Left lobe of liver (tissue), 2 donors: ENCODE data around the gene NAV3. TPM values are rescaled to one million over a fixed set of nuclear protein-coding genes. Genes with fewer than 3 reads are reported as not detected.

ENCODE experiments used
- ATAC-seq: fragments of 200-7000 bp; cut with Tn5 transposase; one replicate; pipeline ENCODE4 v1.9.1; 2020; ENCODE audit warnings: mild to moderate bottlenecking, moderate library complexity
- DNase-seq: peaks from one replicate; pipeline ENCODE4 v3.0.0-alpha.2; 2020; ENCODE audit warnings: low spot score
- total RNA-seq: library from RNA; stranded (reverse); gene quantifications from one replicate; pipeline ENCODE4 v1.2.1, GENCODE V29; 2021
- donor health status: DM: no; HTN: no; CAD: no; lungs with moderate emphysema.
- donor health status: DM: no; HTN: yes; CAD: no.

The NAV3 gene
- total RNA-seq, 1 donor from 2014 or later: 0.48 TPM

DNA sequence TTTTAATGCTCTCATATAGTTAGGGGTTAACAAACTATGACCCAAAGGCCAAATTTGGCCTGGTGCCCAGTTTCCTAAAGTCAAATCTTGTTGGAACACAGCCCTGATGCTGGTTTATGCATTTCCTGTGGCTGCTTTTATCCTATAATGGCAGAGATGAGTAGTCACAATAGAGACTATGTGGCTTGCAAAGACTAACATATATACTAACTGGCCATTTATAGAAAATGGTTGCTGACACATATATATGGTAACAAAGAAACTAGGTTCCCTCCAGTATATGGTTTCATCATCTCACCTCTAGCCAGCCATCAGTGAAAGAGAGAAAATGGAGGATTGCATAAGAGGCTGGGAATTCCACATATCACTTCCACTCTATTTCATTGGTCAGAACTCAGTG lies 10.8 kb downstream of the NAV3 start:
- DNase-seq (no peak), ATAC-seq (peak; percentile 31)

DNA sequence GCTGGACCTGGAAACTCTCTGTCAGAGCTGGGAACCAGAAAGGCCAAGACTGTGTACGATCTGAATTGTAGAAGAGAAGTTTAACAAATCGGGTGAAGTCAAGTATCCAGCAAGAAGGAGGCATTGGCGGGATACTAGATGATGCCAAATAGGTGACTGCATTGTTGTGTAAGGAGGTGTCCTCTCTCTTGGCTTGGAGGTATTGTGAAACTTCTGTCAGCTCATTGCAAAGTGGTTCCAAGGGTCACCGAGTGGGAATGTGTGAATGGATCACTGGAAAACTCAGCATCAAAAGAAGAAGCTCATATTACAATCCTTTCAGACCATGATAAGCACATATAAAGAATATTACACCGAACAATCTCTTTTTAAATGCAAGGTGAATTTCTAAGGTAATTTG lies 11.7 kb downstream of the NAV3 start:
- peak; percentile 60 for DNase-seq
- peak; percentile 98 for ATAC-seq

DNA sequence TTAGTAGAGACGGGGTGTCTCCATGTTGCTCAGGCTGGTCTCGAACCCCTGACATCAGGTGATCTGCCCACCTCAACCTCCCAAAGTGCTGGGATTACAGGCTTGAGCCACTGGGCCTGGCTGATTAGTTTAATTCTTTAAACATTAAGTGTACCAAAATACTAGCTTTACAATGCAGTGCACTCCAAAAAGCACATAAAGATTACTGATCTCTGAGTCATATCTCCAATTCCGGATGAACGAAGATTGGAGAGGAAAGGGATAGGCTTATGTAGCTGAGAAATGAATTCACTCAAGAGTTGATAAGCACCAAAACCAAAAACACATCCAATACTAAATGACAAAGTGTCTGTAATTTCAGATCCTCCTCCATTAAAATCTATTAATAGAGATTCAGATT lies 15.1 kb downstream of the NAV3 start:
- no peak for ATAC-seq
- no peak for DNase-seq

DNA sequence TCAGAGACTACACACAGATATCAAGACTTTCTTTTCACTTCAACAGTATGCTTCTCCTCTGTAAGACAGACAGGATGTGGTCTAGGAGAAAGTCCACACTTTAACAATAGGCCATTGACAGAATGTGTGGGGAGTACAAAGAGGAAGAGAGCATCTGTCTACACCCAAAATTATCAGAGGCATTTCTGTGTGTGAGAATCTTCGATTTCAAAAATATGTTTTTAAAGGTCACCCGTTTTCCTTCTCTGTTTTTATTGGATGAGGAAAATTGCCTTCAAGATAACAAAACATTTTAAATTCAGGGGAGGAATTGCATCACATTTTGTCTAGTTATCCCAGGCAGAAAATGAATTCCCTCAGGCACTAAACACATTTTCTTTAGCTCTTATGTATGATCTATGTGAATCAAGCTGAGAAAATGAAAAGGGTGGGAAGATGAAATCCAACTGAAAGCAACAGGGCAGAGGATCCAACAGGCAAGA lies 16.4 kb downstream of the NAV3 start:
- DNase-seq (no peak), ATAC-seq (no peak)

DNA sequence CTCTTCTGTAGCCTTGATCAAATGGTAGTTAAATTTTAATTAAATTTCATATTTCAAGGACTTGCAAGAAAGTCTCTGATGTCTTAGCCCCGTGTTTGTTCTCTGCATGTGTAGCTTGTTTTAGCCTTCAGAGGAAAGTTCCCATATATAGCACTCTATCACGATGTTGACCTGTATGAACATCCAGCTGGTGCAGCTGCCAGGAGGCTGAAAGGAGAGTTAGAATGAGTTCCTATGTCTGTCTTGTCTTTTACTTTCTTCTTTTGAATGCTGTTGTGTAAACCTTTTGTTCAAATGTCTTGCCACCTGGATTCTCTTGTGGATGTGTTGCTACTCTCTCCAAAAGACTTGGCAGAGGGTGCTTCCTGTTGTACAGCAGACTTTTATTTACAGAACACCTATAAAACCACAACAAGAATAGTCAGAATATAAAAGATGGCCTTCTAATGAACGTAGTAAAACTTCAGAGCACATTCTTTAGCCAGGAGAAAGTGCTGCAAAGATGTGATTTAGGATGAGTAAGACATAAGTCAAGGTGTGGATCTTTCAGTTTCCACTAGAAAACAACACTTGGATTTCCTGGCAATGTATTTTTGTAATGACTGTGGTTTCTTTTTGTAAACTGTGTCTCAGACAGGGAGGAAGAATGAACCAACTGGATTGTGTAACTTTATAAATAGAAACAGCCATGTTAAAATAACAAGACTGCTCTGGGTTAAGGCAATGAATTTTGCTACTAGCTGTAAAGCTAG lies 17.2 kb downstream of the NAV3 start:
- no peak for ATAC-seq

DNA sequence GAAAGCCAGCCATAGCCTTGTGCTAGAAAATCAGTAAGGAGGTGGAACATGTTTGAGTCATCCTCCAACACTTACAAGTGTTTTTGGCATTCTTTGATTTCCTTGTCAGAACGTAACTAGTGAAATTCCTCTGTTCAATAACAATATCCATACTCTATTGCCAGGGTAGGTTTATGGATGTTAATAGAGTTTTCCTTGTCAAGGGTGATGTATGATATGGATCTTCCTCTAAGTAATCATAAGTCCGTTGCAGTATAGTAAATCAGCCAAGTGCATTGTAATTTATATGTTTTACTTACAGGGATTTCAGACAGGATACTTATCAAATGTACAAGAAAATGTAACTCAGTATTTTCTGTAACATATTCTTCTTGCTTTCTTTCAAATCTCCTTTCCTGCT lies 19.4 kb downstream of the NAV3 start:
- DNase-seq: no peak
- no peak for ATAC-seq

More for the DNA sequence above, 17.2 kb downstream of the NAV3 start:
- no peak for DNase-seq

DNA sequence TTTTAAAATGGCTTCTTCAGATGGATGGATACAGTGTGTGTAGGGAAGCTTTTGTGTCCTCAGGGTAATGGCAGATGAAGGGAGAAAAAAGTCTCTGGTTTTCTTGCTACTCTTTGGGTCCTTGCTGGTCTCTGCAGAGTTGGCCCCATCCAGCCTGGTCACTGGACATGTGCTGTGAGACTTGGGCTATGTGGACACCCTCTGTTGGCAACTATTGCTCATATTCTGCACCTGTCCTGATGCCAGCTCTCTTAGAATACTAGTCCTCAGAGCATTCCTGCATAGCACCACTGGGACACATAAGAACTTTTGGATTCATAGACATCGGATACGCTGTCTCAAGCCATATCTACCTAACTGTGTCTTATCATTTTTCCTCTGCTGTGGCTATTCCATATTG lies 20.0 kb downstream of the NAV3 start:
- DNase-seq: no peak
- no peak for ATAC-seq

DNA sequence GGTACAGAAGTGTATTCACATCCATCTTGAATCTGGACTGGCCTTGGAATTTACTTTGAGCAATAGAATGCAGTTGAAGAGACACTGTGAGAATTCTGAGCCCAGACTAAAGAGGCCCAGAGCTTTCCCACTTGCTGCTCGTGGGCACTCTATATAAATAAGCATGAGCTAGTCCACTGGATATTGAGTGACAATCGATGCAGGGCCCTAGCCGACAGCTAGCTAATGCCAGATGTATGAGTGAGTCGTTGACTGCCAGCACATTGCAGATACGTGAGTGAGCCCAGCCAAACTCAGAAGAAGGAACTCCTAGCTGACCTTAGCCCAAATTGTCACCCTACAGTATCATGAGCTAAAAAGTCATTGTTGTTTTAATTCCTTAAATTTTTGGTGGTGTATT lies 24.9 kb downstream of the NAV3 start:
- no peak for ATAC-seq
- no peak for DNase-seq

DNA sequence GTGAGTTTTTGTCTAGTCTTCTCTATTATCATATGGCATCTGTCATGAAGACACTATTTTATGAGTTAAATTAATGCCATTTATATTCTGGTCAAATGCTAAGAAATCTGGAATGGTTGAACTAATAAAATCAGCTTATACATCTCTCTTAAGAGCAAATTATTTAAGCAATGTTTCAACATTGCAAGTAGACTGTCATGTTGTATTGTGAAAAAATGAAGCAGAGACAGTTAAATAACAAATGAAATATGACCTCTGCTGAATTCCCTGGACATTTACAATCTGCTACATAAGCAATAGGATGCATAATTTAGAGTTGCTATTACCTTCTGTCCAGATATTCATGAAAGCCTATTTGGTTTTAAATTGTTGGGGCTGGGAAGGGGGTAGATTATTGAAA lies 30.6 kb downstream of the NAV3 start:
- DNase-seq (no peak), ATAC-seq (no peak)

DNA sequence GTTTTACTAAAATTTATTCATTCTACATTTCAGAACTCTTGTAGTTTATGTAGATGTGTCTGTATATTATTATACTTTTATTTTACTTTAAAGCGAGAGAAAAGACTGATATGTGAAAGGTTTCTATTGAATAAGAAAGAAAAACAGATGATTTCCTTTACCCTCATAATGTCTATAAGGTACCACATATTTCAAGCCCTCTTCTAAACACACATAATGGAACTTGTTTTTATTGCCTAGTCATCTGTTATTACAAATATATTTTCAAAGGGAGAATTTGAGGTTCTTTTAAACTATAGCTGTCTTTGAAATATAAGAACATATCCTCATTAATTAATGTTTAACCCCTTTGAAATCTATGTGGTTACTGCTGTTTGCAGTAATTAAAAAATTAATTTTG lies 34.5 kb downstream of the NAV3 start:
- ATAC-seq (no peak), DNase-seq (no peak)

DNA sequence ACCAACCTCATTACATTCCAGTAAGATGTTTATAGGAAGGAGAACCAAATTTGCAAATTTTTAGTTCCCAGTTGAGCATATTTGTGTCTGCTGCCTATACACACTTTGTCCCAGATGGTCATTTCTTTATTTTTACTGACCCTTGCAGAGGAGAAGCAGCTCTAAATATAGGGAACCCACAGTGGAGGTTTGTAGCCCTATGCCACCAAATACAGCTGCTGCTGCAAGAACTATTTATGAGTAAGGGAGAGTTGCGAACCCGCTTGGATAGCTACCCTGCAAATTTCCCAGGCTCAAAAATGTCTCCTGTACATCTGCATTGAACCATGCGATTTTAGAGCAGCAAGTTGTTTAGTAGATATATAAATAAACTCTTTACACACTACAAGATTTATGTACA lies 48.2 kb downstream of the NAV3 start:
- no peak for ATAC-seq
- DNase-seq: no peak

DNA sequence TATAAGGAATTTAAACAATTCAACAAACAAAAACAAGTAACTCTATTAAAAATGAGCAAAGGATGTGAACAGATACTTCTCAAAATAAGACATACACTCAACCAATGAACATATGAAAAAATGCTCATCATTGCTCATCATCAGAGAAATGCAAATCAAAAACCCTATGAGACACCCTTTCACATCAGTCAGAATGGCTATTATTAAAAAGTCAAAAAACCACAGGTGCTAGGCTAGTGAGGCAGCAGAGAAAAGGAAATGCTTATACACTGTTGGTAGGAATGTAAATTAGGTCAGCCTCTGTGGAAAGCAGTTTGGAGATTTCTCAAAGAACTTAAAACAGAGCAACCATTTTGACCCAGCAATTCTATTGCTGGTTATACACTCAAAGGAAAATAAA lies 52.0 kb downstream of the NAV3 start:
- ATAC-seq (no peak), DNase-seq (no peak)

DNA sequence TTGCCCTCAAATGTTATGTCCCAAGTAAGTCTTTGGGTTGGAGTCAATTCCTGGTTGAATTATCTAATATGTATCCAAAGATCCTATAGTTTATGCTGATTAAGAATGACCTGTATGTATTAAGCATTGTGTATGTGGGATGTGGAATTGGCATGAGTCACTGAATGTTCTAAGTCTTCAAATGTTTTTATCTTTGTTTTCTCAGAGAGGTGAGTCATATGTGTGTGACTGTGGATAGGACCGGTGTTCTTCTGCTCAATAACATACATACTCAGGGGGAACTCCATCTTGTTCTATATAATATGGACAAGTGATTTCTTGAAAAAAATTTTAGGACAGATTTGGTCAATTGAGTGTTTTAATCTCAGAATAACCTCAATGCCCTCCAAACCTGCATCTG lies 57.9 kb downstream of the NAV3 start:
- no peak for ATAC-seq

DNA sequence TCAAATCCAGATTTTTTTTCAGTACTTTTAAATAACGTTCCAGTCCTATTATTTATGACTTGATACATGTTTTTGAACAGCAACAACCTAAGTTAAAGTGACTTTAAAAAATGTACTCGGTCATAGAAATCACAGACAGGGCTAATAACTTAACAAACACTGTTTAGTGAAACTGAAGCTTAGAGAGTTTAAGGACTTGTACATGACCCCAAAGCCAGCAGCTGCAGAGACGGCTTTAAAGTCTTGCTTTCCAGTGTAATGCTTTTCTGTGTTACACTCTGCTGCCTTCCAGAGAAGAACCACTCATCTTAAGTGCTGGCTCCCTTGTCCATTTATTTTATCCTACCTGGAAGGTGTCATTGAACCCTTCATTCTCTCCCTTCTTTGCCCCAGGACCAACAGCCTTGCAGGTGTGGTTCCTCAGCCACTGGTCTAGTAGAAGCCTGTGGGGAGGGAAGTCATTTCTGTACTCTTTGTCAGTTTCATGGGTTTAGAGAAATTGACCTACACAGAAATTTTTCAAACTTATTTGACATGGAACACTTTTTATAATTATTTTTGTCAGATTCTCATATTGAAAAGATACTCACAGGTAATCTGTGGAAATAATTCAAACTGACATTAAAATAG lies 60.9 kb downstream of the NAV3 start:
- ATAC-seq: no peak

More for the DNA sequence above, 57.9 kb downstream of the NAV3 start:
- DNase-seq: no peak

DNA sequence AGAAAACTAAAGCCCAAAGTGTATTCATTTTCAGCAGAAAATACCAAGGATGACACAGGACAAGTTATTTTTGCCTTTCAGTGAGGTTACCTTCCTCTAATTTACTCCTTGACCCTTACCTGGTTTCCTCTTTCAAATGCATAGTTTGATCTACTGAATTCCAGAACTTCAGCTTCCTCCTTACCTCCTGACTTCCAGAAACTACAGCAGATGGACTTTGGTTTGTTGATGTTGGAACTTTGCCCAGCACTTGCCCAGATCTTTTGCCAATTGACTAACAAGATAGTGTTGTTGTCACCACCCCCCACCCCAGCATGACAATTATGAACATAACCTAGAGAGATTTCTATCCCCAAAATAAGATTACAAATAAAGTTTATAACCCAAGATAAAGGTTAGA lies 63.2 kb downstream of the NAV3 start:
- ATAC-seq: peak; percentile 92
- peak; percentile 89 for DNase-seq

More for the DNA sequence above, 60.9 kb downstream of the NAV3 start:
- no peak for DNase-seq

DNA sequence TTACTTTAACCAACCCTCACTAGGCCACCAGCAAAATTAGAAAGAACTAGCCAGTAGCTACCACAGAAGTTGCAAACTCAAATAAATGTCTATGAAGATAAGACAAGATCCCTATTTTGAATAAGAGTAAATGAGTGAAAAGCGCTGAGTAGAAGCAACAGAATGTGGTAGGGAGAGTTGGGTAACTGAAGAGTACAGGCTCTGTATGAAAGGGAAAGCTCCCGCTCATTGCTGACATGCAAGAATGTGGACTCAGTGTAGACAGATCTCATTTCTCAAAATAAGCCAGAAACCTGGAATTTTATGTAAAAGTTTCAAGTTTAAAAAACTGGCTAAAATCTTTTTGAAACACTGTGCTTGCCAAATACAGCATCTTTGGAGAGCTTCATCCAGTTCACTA lies 63.9 kb downstream of the NAV3 start:
- DNase-seq: no peak
- peak; percentile 91 for ATAC-seq

DNA sequence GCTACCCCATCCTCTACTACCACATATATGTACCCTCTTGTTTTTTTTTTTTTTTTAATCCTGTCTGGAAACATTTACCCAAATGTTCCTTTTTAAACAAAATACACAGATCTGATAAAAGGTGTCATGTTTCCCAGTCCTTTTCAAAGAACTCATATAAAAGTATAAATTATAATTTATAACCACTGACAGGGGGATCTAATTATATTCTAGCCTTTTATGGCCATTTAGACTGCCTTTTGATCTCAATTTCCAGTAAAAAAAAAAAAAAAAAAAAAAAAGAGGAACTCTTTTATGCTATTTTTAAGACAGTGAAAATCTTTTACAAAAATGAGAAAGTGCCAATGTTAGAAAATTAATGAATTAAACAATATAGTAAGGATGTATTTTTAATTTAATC lies 65.0 kb downstream of the NAV3 start:
- ATAC-seq: no peak
- no peak for DNase-seq

DNA sequence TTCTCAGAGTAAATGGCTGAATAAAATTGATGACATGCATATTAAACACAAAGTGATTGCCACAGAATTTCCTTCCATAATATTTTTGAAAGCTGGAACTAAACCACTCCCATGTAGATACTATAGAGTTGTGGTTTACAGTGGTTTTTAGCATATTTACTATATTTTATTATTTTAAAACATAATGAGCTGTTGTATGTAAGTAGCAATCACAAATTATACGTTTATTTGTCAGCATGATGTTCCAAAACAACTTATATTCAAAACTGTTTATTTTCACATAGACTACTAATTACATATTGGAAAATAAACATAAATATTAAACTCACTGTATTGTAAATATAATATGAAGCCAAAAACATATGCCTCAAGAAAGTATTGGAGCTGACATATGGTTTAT lies 77.2 kb downstream of the NAV3 start:
- no peak for ATAC-seq
- DNase-seq: no peak

DNA sequence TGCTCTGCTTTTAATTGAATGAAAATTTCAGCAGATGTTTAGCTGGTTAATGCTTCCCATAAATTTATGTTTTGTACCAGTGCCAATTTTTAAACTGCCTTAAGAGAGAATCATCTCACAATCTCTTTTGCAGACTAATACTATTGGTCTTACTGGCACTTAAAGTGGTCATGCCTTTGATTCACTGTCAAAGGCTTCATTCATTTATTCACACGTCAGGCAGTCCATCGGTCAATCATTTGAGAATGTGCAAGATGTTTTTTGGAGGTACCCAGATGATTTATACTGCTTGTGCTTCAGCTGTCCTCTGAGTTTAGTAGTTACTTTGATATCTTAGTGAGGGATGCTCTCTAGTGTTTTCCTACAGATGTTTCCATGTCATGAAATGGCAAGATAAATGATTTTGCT lies 83.4 kb downstream of the NAV3 start:
- ATAC-seq (peak; percentile 63), DNase-seq (no peak)

DNA sequence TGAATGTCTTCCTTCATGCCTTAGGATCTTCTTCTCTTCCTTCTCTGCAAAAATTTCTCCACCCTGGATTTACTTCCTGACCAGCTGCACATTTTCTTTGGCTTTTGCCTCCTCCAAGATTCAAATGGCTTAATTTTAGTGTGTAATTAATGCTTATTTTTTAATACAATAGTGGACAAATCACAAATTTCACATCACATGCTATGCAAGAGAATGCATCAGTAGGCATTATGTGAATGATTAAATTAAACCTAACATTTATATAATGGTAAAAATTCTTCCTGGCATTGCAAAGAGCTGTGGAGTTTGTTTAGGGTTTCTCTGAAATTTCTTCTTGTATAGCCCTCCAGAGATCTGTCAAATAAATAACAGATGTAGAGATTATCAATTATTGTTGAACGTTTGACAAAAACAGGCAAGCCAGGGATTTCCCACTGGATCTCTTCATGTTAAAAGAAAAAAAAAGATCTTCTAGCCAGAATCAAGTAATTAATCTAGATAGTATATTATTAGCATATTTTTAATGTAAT lies 84.4 kb downstream of the NAV3 start:
- ATAC-seq (no peak), DNase-seq (no peak)

DNA sequence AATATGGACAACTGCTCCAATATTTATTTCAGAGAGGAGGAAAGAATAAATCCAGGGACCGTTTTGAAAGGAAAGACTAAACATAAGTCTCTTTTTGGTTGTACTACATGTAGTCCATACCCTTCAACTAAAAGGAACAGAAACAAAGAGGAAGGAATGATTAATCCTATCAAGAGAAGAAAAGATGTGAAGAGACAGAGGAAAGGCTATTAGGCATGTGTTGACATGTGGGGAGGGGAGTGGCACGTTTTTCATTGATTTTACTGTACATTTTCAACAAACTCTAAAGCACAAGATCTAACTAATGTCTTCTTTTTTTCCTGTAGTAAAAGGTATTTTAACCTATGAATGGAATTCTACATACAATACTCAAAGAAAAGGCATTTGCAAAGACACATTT lies 85.6 kb downstream of the NAV3 start:
- no peak for DNase-seq
- ATAC-seq: no peak

DNA sequence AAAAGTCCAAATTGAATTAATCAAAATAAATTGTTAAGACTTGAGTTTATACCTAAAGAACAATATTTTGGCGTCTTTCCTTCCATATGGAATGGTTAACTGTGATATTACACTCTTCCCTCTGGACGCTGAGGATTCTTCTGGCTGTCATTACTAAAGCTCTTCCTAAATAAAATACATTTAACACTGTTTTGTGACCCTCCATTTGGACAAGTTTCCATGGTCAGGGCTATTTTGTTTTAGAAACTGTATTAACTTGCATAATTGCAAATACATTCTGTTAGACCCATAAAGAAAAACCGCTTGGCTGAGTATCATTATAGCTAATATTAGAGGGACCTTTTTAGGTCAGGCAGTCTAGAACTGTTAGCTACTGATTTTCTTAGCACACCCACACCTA lies 87.4 kb downstream of the NAV3 start:
- DNase-seq (no peak), ATAC-seq (no peak)
